Loucy (cell line): Measurements from ENCODE around the gene IER3.

Experiments
- CTCF ChIP-seq: fragments of 200-600 bp; sonication (generic); conservative IDR thresholded peaks from 2 replicates; pipeline ENCODE4 v1.5.1; 2014; ENCODE audit warnings: mild to moderate bottlenecking, antibody characterized with exemption, low read length
- EZH2phosphoT487 ChIP-seq: fragments of 200-600 bp; IDR thresholded peaks from 2 replicates; pipeline ENCODE4 v1.6.1; 2018; ENCODE audit warnings: antibody characterized with exemption, mild to moderate bottlenecking, moderate library complexity, borderline replicate concordance

GRCh38 chr6:30769853-30770524, 25.6 kb upstream of the IER3 start:
- TF ChIP-seq CTCF, result no peak
- no peak for TF ChIP-seq EZH2phosphoT487
